NAMALWA (cell line): ENCODE measurements around the gene HCN3.
"Not testable (repeated sequence)": the region's sequence is repeated elsewhere in the genome, so short reads cannot be mapped to it uniquely, and the experiment has no call there.

Source experiments
- DNase-seq: peaks from one replicate; pipeline ENCODE4 v3.0.0-alpha.2; 2015; ENCODE audit warnings: low spot score

HCN3 gene

DNA sequence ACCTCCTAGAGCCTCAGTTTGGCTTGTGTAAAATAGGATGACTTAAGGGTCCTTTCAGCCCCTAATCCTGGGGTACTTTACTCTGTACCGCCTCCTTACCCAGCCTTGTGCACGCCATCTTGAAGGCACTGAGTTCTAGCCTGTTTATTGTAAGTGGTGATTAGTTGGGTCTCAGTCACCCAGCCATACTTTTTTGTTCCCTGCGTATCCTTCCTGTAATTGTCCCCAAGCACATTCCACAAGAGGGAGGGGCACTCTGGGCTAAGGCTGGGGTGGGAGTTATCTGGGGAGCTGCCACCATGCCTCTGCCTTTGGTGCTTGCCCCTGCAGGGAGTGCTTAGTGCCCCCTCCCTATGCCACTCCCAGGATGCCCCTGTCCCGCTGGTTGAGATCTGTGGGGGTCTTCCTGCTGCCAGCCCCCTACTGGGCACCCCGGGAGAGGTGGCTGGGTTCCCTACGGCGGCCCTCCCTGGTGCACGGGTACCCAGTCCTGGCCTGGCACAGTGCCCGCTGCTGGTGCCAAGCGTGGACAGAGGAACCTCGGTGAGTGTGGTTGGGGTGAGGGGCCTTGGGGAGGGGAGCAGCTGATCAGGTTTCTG lies 32.3 kb downstream of the HCN3 start:
- DNase-seq: no peak

- DNase-seq: no peak
Observed at GRCh38 chr1:155313261-155313660, 36.0 kb downstream of the HCN3 start.

DNA sequence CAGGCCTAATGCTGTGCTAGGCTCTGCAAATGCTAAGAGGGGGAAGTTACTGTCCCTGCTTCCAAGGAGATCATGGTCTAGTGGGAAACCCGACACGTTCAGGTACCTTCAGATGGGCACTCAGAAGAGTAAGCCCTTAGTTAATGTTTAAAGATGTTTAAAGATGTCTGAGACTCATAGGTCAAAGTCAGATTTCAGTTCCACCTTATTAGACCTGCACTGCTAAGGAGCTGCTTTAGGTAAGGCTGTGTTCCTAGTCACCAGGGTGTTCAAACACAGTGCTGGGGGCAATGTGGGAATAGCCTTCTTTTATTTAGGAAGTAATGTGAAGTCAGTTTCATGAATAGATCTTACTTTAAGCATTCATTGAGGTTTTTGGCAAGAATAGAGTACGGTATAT lies 39.7 kb downstream of the HCN3 start:
- no peak for DNase-seq

GRCh38 chr1:155318082-155318481 lies 40.8 kb downstream of the HCN3 start:
- DNase-seq: no peak

DNA sequence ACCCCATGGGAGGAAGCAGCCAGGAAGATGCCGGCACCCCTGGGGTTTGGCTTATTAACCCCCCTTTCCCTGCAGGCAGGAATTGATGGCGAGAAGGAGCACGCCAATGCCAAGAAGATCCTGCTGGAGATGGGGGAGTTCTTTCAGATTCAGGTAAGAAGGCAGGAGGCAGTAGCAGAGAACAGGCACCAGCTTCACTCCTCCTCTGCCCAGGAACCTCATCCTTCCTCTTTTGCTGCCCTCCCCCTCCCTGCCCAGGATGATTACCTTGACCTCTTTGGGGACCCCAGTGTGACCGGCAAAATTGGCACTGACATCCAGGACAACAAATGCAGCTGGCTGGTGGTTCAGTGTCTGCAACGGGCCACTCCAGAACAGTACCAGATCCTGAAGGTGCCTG lies 42.3 kb downstream of the HCN3 start:
- DNase-seq: no peak

- DNase-seq: no peak
Observed at GRCh38 chr1:155320252-155320651, 43.0 kb downstream of the HCN3 start.

GRCh38 chr1:155320661-155321617 lies 43.7 kb downstream of the HCN3 start, which contains the start of gene RUSC1:
RUSC1 (plus strand) TSS chr1:155320894; CDS start chr1:155321774, 880 bp downstream.
- peak; percentile 85 for DNase-seq

GRCh38 chr1:155321639-155322503 lies 44.6 kb downstream of the HCN3 start:
- DNase-seq: no peak

DNA sequence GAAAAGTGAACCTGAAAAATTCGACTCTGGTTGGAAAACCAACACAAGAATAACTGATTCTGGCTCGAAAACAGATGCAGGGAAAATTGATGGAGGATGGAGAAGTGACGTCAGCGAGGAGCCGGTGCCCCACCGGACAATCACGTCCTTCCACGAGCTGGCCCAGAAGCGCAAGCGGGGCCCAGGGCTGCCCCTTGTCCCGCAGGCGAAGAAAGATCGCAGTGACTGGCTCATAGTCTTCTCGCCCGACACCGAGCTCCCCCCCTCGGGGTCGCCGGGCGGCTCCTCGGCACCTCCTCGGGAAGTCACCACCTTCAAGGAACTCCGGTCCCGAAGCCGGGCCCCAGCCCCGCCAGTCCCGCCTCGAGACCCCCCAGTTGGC lies 45.3 kb downstream of the HCN3 start:
- peak; percentile 46 for DNase-seq

- peak; percentile 93 for DNase-seq
Observed at GRCh38 chr1:155322953-155323728, 45.9 kb downstream of the HCN3 start.

DNA sequence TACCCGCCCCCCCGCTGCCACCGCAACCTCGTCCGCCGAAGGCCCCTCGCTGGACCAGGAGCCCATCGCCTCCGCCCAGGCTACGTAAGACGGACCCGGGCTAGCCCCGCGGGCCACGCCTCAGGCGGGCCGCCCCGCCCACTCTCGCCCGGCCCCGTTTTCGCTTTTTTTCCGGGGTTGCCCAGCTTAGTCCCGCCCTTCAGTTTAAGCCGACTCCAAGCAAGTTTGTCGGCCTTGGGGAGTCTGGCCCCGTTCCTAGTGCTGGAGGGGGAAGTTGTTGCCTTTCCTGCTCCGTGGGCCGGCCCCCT lies 46.4 kb downstream of the HCN3 start:
- DNase-seq: peak; percentile 92

DNA sequence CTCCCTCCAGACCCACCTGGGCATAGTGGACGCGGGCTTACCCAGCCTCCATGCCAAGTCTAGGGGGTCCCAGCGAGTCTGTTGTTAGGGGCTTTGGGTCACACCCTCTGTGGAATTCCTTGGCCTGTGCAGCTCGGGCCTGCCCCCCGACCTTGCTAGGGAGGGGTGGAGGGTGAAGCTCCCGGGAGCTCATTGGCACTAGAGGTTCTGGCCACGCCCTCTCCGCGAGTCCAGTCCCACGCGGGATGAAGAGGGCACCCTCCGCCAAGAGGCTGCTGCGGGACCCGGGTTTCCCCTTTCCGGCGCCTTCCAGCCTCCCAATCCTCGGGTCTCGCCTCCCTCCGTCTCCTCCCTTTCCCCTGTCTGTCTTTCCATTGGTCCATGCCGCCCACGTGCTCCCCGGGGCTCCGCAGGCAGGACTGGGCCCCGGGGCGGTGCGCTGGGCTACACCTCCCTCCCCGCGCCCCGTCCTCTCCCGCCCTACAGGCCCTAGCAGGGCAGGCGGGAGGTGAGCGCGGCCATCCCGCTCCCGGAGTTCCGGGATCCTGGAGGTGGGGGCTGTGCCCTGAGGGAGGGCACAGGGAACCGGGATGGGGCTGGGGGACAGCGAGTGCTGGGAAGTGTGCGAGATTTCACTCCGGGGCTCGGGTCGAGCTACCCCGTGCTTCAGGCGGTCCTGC lies 46.9 kb downstream of the HCN3 start:
- DNase-seq: peak; percentile 96

- DNase-seq: no peak
Observed at GRCh38 chr1:155324717-155325602, 47.7 kb downstream of the HCN3 start.

- DNase-seq: no peak
Observed at GRCh38 chr1:155325603-155325893, 48.3 kb downstream of the HCN3 start.

GRCh38 chr1:155326020-155326526 lies 48.8 kb downstream of the HCN3 start:
- DNase-seq: peak; percentile 56

GRCh38 chr1:155326631-155327037 lies 49.4 kb downstream of the HCN3 start:
- no peak for DNase-seq

GRCh38 chr1:155327981-155328380 lies 50.7 kb downstream of the HCN3 start:
- no peak for DNase-seq

DNA sequence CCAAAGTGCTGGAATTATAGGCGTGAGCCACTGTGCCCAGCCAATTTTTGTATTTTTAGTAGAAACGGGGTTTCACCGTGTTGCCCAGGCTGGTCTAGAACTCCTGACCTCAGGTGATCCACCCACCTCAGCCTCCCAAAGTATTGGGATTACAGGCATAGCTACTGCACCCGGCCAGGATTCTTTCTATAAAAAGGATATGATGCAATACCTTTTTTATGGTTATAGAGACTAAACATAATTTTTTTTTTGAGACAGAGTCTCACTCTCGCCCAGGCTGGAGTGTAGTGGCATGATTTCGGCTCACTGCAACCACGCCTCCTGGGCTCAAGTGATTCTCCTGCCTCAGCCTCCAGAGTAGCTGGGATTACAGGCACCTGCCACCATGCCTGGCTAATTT lies 51.6 kb downstream of the HCN3 start:
- DNase-seq: not testable (repeated sequence)

GRCh38 chr1:155329980-155330598 lies 52.8 kb downstream of the HCN3 start:
- no peak for DNase-seq

DNA sequence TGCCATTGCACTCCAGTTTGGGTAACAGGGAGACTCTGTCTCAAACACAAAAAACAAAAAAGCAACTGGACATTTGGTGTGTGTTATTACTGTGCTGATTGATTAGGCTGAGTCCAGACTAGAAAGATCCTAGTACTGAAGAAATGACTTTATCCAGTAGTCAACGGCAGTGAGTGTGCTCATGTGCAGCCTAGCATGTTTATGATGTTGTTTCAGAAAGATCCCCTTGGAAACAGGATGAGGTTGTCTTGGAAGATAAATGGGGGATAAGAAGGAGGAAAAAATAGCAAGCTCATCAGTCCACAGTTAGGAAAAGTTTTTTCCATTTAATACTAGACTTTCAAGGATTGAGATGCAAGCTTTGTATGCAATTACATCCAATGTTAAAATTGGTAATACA lies 57.7 kb downstream of the HCN3 start:
- no peak for DNase-seq
